ENCODE data around the gene CCDC27.

DNA sequence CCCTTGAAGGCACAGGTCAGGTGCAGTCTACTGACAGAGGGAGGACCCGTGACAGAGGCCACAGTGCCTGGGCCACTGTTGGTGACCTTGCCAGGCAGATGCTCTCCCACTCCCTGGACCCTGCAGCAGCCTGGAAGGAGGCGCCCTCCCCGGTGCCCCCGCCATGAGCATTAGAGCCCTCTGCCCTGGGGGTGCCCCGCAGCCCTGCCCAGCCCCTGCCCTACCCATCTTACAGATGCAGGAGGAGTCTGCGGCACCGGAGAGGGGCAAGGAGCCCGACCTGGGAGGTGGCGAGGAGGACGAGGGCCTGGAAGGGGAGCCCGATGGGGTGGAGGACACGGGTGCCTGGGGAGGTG lies 10.6 kb downstream of the CCDC27 start:
- TF ChIP-seq POLR2A (IDR thresholded peaks at IDR 0.05; ENCODE audit: control extremely low read depth in 1 of 2, low read depth in 2 of 2, low read length in 2 of 2): no peak
- no peak for TF ChIP-seq EP300 (IDR thresholded peaks at IDR 0.05; ENCODE audit: borderline replicate concordance in 1 of 2, low read depth in 2 of 2, low read length in 2 of 2)
- TF ChIP-seq KDM5A (IDR thresholded peaks at IDR 0.05; ENCODE audit: low read length): no peak
- TF ChIP-seq CHD1 (IDR thresholded peaks at IDR 0.05; ENCODE audit: low read depth, low read length): no peak
- no peak for TF ChIP-seq EZH2 (IDR thresholded peaks at IDR 0.05; ENCODE audit: low read depth, low read length, severe bottlenecking)

All from H1 (cell line).